Memory B cell (primary cell): Measurements from ENCODE around the gene GUF1.
"Not testable (repeated sequence)": the region's sequence is repeated elsewhere in the genome, so short reads cannot be mapped to it uniquely, and the experiment has no call there.

Source experiments
- ATAC-seq: fragments of 150-1000 bp; cut with Tn5 transposase; 2 replicates; pipeline ENCODE4 v1.10.0; 2021; ENCODE audit warnings: low read depth, mild to moderate bottlenecking, moderate library complexity
- DNase-seq, 2 donors: peaks; one replicate each; pipeline ENCODE4 v3.0.0; 2022; ENCODE audit warnings: low spot score in 2 of 2
- H3K27ac Mint-ChIP-seq: one replicate; pipeline ENCODE4 v1.8.0; 2022; ENCODE audit warnings: mild to moderate bottlenecking, moderate library complexity, mixed read lengths
- H3K27me3 Mint-ChIP-seq: one replicate; pipeline ENCODE4 v1.8.0; 2022; ENCODE audit warnings: mixed read lengths
- H3K36me3 Mint-ChIP-seq: one replicate; pipeline ENCODE4 v1.8.0; 2022; ENCODE audit warnings: mild to moderate bottlenecking, mixed read lengths
- H3K4me1 Mint-ChIP-seq: one replicate; pipeline ENCODE4 v1.8.0; 2022; ENCODE audit warnings: mixed read lengths
- H3K4me3 Mint-ChIP-seq: one replicate; pipeline ENCODE4 v1.8.0; 2022; ENCODE audit warnings: mild to moderate bottlenecking, moderate library complexity, mixed read lengths
- H3K9me3 Mint-ChIP-seq: one replicate; pipeline ENCODE4 v1.8.0; 2022; ENCODE audit warnings: mixed read lengths

Gene GUF1

DNA sequence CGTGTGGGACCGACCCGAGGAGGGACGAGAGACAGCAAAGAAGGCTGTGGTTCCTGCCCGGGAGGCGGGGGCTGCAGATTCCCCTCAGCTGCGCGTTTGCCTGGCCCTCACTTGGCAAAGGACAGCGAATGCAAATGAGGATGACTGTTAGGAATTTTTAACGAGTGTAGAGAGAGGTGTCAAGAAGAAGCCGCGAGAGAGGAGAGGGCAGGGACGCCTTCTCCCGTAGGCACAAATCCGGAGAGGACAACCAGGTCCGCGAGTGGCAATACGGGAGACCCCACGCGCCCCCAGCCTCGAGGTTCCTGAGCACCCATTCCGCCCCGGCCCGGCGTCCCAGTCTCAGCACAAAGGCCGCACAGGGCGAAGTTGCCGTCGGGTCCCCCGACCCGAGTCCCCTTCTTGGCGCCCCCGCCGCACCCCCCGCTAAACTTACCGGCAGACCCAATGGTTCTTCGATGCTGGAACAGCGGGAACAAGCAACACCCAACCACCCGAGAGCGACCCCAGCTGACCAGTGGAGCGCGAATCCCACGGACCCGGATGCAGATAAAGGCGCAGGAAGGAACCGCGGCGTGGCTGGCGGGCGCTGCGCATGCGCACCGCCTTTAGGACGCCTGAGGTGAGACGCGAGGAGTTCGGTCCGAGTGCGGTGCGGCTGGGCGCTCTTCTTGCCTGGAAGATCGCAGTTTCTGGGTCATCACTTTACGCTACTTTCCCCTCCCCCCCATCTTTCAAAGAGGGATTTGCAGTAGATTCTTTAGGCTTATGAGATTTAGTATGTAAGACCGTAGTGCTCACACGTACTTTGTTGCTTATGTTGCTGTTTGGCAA lies 48.0 kb downstream of the GUF1 start, which contains the start of gene GNPDA2:
Gene GNPDA2, minus strand, starts transcription at position 519 of the 834 bp plus-strand sequence. CDS start 4,349 bp downstream, outside the sequence.
- peak within 1 kb of the TSS; percentile 82 for H3K27ac Mint-ChIP-seq
- H3K27me3 Mint-ChIP-seq: no peaks in the 10 kb centered on the region
- peak; percentile 91 for ATAC-seq
- H3K36me3 Mint-ChIP-seq: no peaks in the 10 kb centered on the region
- H3K9me3 Mint-ChIP-seq: no peaks in the 10 kb centered on the region
- peak within 1 kb of the TSS; percentile 95 for H3K4me3 Mint-ChIP-seq
- peak; percentile 65 to 75 for DNase-seq
- peaks cover 26% of the 10 kb centered on the region for H3K4me1 Mint-ChIP-seq

DNA sequence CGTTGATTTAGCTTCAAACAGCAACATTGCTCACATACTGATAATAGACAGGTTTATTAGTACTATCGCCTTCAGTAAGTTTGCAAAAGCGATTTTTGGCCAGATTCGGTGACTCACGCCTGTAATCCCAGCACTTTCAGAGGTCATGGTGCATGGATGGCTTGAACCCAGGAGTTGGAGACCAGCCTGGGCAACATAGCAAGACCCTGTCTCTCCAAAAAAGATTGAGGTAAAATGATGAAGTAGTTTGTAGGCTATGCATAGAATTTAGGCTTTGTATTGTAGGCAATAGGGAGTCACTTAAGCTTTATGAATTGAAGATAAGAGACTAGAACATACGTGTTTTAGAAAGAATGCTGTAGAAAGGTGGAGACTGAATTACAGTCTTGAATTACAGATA lies 49.3 kb downstream of the GUF1 start:
- Mint-ChIP-seq H3K4me3 (peak overlapping the region; percentile 95), H3K9me3 (no peaks in the 10 kb centered on the region), H3K4me1 (peaks cover 26% of the 10 kb centered on the region), H3K27me3 (no peaks in the 10 kb centered on the region), H3K36me3 (no peaks in the 10 kb centered on the region), H3K27ac (no peak overlapping the region)
- ATAC-seq (no peak), DNase-seq (no peak)

DNA sequence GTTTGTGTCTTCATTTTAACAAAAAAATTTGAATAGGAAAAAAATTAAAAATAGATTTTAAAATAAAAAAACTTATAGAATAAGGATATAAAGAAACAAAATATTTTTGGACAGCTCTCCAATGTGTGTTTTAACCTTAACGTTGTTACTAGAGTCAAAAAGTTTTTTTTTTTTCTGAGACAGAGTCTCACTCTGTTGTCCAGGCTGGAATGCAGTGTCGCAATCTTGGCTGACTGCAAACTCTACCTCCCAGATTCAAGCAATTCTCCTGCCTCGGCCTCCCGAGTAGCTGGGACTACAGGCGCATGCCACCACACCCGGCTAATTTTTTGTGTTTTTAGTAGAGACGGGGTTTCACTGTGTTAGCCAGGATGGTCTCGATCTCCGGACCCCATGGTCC lies 50.5 kb downstream of the GUF1 start:
- ATAC-seq, DNase-seq, H3K9me3 Mint-ChIP-seq, H3K27me3 Mint-ChIP-seq, H3K4me3 Mint-ChIP-seq, H3K36me3 Mint-ChIP-seq, H3K27ac Mint-ChIP-seq: not testable (repeated sequence)
- peaks cover 18% of the 10 kb centered on the region for H3K4me1 Mint-ChIP-seq

DNA sequence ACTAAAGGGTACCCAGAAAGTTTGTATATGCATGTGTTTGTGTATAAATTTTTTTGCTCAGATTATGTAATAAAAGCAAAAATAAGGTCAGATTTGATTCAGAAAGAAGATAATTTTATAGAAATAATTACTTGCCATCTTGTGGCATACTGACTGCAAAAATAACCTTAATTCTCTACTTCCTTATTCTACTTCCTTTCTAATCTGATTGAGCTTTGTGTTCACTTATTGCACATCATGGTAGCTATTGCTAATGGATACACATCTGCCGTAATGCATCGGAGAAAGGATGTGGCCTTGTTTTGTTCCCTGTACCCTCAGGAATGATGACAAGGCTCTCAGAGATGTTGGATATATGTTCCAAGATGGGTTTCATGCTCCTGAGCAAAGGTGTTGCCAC lies 58.7 kb downstream of the GUF1 start:
- Mint-ChIP-seq H3K27ac (peak overlapping the region; percentile 18), H3K4me1 (peaks cover 11% of the 10 kb centered on the region), H3K27me3 (peaks cover 7% of the 10 kb centered on the region), H3K4me3 (no peak overlapping the region), H3K36me3 (peaks cover 2% of the 10 kb centered on the region), H3K9me3 (no peaks in the 10 kb centered on the region)
- ATAC-seq (peak; percentile 87), DNase-seq (no peak)

DNA sequence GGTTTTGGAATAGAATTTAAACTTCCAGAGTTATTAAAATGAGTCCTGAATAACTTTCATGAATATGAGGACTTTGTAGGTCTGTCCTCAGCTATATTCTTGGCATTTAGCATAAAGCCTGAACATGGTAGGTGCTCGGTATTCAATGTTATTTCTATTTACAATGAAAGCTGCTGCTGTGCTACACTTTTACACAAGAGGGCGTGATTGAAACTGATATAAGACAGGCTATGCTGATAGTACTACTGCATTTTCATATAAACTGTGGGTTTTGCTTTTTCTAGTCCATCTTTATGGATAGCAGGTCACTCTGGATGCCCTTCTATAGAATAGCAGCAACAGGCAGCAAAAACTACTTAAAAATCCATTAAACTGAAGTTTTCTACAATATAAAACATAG lies 60.4 kb downstream of the GUF1 start:
- no peak for DNase-seq
- Mint-ChIP-seq H3K27me3 (peaks cover 9% of the 10 kb centered on the region), H3K4me1 (peaks cover 11% of the 10 kb centered on the region), H3K4me3 (no peak overlapping the region), H3K36me3 (peaks cover 2% of the 10 kb centered on the region), H3K27ac (no peak overlapping the region), H3K9me3 (no peaks in the 10 kb centered on the region)
- no peak for ATAC-seq

DNA sequence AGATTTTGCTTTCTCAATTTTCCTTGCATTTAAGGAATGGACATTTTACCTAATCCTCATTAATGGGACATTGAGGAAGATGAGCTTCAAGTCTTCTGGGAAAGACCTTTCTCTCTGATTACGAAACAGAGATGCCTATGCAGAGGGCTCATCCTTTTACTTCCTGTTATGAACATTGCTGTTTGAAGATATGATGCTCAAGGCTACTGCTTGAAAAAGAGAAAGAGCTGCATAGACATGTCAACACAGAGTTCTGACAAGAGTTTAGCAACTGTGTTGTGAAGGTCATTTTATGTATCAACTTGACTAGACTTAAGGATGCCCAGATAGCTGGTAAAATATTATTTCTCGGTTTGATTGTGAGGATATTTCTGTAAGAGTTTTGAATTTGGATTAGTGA lies 62.0 kb downstream of the GUF1 start:
- Mint-ChIP-seq H3K9me3 (no peaks in the 10 kb centered on the region), H3K4me1 (peaks cover 7% of the 10 kb centered on the region), H3K27ac (no peak overlapping the region), H3K27me3 (peaks cover 3% of the 10 kb centered on the region), H3K4me3 (no peak overlapping the region), H3K36me3 (no peaks in the 10 kb centered on the region)
- no peak for ATAC-seq
- no peak for DNase-seq
